HG02970 (cell line): Measurements from ENCODE around the gene MYRIP.
"Not testable (repeated sequence)": the region's sequence is repeated elsewhere in the genome, so short reads cannot be mapped to it uniquely, and the experiment has no call there.

Experiments used
- ATAC-seq: cut with Tn5 transposase; IDR thresholded peaks from one replicate; pipeline ENCODE4 v1.9.1; 2021; ENCODE audit warnings: mild to moderate bottlenecking, moderate library complexity, moderate number of reproducible peaks; ENCODE audit not compliant: unreplicated experiment, low FRiP score

MYRIP gene

GRCh38 chr3:40021338-40021737, 211.9 kb downstream of the MYRIP start:
- no peak for ATAC-seq

- ATAC-seq = no peak
Measured at GRCh38 chr3:40022297-40022827, 213.0 kb downstream of the MYRIP start.

- no peak for ATAC-seq
Measured at GRCh38 chr3:40024526-40024925, 215.1 kb downstream of the MYRIP start.

DNA sequence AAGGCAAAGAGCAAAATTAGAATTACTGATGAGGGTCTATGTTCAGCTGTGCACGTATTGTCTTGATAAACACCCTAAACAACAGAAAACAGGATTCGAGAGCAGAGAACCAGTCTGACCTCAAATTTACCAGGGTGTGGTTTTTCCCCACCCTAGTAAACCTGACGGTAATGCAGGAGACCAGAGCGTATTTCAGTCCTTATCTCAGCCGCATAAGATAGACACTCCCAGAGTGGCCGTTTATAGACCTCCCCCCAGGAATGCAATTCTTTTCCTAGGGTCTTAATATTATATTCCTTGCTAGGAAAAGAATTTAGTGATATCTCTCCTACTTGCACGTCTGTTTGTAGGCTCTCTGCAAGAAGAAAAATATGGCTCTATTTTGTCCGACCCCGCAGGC, 216.5 kb downstream of the MYRIP start:
- ATAC-seq = not testable (repeated sequence)

GRCh38 chr3:40035177-40035576, 225.8 kb downstream of the MYRIP start:
- ATAC-seq = no peak

DNA sequence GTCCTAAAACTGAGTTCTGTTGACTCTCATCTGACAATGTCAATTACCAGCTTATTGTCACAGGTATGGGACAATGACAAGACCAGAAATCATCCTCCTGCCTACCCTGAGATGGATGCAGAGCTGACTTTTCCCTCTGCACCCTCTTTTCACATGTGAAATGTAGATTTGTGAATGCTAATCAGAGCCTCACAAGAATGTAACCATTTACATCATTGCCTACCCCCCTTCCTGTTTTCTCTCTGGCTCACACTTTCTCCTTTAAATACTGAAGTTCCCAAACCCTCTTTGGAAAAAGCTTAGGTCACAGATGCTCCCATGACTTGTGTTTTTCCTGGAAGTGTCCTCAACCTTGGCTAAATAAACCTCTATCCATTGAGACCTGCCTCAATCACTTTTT, 228.2 kb downstream of the MYRIP start:
- no peak for ATAC-seq

GRCh38 chr3:40042752-40043443, 233.5 kb downstream of the MYRIP start:
- no peak for ATAC-seq

GRCh38 chr3:40043444-40043755, 234.0 kb downstream of the MYRIP start:
- no peak for ATAC-seq

DNA sequence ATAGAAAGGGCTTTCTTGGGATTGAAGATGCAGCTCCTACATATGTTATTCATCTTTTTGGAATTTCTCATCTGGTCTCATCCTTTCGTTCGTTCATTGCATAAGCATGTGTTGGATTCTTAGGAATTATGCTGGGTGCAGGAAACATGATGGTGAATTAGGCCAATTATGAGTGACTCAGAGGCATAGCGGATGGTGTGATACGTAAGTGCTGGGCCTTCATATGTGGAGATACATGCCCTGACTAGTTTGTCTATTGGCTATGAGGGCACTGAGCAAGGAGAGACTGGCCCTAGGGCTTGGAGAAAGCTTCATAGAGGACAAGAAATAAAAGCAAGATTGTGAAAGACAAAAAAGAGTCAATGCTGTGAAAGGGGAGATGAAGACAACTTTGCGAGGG, 235.1 kb downstream of the MYRIP start:
- no peak for ATAC-seq

DNA sequence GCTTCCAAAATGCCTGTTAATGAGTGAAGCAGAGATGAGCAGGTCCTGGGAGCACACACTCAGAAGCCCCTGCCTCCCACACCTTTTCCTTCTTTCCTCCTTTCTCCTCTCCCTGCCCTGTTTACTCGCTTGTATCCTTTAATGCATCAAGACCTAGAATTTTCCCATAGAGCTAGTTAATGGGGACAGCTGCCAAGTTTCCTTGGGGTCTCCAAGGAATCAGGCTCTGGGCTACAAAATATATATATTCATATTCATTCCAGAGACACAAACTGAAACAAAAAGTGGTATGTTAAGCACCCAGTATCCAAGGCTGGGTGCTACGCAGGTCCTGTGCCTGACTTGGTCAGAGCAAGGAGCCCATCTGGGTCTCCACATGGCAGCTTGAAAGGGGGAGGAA, 235.6 kb downstream of the MYRIP start:
- no peak for ATAC-seq

DNA sequence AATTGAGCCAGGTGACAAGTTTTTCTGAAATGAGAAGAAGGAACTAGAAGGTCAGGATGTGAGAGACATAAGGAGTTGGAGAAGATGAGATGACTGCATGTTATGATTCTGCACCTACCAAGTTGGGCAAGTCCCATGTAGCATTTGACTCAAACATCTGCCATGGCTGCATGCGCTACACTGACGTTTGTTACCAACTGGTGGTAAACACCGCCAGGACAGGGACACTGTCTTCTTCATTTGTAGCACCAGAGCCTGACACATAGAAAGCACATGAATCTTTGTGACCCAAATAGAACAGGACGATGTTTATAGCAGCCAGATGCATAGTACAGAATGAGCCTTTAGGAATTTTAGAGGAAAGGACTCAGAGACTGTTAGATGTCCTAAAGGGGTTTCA, 236.7 kb downstream of the MYRIP start:
- ATAC-seq = no peak

DNA sequence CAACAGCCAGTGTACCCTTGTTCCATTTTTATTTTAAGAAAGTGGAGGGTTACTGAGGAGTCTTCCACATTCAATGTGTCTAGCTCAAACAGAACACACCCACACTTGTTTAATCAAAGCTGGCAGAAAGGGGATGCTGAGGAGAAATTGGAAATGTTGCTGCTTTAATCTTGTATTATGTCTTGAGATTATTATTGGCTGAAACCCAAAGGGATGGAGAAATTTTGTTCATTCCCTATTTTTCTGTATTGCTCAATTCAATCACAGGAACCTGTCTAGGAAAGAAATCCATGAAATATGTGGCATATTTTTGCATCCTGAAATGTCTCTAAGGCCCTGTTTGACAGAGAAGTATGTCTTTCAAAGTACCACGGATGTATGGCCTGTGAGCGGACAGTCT, 238.0 kb downstream of the MYRIP start:
- no peak for ATAC-seq

DNA sequence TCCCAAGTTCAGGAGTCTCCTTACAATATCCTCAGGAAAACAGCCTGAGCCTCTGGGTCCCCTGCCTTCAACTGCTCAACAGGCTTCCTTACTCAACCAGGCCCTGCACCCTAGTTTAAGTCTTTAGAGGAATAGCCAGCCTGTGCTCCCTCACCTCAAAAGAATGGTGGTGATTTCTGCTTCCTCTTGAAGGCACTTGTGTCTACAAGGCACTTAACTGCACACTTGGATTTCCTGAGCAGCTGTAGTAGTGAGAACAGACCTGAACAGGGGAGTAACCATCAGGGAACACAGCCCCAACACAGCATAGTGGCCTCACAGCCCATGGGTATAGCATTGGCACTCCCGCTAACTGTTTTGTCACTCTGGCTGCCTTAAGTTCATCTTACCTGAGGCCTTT, 244.3 kb downstream of the MYRIP start:
- no peak for ATAC-seq

DNA sequence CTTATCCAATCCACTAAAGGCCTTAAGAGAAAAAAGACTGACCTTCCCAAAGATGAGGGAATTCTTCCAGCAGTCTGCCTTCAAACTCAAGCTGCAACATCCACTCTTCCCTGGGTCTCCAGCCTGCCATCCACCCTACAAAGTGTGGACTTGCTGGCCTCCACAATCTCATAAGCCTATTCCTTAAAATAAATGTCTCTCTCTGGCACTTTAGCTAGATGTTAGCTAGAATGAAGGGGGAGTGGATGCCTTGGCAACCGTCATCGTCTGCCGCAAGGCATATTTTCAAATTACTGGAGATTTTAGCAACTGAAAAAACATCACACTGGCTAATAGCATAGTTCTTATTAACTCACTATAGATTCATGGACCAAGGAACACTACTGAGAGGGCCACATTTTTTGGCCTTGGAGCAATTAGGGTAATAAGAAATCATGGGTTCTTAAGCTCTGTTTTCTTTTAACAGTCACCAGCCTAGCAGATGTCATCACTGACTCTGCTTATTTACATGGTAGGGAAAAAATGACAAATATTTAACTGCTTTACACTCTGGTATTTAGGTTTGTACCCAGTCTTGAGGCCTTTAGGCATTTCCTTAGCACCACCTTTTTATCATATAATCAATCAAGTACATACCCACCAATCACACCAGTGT, 245.3 kb downstream of the MYRIP start:
- ATAC-seq = no peak

DNA sequence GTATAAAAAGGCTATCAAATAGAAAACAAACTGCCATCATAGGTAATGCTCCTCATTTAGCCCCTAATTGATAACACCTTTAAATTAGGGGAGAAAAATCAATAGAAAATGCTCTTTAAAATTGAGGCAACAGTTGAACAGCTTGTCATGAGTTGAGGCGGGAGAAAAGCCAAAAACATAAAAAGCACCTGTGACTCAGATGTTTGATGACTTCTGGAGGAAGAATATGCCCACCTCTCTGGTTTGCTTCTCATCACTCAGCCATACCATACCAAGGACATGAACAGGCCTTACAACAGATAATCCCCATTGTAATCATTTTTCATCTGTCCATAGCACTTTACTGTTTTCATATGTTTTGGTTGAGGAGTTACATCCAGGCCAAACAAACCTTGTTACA, 246.0 kb downstream of the MYRIP start:
- ATAC-seq = no peak

DNA sequence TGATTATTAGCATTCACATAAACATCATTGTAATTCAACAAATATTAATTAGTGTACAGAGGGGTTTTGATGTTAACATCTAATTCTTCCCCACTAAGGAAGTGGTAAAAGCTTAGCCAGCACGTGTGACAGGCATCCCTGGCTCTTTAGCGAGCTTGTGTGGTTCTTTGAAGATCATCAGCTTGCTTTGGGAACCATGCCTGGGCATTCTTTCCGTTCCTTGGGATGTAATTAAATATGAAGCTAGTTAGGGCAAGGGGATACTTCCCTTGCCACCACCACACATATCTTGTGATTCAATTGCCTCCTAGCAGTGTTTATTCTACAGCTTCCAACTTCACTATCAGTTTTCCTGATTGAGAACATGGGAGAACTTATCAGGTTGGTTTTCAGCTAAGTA, 246.5 kb downstream of the MYRIP start:
- no peak for ATAC-seq

GRCh38 chr3:40057077-40057476, 247.7 kb downstream of the MYRIP start:
- ATAC-seq = no peak

GRCh38 chr3:40057786-40058185, 248.4 kb downstream of the MYRIP start:
- ATAC-seq = no peak

DNA sequence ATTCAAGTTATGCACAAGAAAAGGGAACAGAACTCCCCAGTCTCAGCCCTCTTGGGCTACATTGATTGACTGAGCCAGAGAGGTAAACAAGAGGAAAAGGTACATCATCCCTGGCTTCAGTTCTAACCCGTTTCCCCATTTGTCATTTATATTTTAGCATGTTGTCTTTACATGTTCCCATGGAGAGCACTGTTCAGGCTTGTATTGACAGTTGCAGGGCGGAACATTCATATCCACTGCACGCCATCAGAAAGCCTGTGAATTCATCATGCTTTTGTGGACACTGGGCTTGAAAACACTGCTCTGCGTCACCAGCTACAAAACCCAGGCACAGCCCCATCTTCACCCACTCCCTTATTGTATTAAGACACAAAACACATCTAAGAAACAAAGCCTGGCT, 259.2 kb downstream of the MYRIP start:
- ATAC-seq = no peak

GRCh38 chr3:40070816-40071215, 261.4 kb downstream of the MYRIP start:
- no peak for ATAC-seq

DNA sequence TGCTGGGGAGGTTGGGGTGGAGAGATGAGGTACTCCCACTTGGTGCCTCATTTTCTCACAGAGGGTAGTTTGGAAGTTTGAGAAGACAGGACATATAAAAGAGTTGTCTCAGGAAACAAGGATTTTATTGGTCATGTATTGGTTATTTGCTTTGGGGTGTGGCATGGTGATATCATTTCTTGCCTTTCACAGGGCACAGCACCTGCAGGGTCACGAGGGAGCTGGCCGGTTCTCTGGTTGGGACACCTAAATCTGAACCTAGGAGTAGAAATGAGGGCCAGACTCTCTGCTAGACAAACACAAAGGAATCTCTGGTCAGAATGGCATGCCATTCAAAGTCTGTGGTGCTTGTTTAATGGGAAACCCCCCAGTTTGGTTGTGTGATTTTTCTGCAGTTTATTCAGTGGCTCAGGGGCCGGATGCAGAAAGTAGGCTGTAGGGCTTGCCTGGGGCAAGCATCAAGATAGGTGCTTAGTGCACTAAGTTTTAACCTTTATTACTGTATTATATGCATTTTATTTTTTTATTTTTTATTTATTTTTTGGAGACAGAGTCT, 262.4 kb downstream of the MYRIP start:
- ATAC-seq = no peak
